GM23338 (cell line): ENCODE measurements around the gene CYP11A1. TPM values are rescaled to one million over a fixed set of nuclear protein-coding genes. Genes with fewer than 3 reads are reported as not detected.

Source experiments
- ATAC-seq: fragments of 200-7000 bp; cut with Tn5 transposase; 3 replicates; pipeline ENCODE4 v1.9.1; 2020
- DNase-seq: peaks from one replicate; pipeline ENCODE4 v3.0.0-alpha.2; 2015; ENCODE audit warnings: low spot score
- H2AFZ ChIP-seq: fragments of 200-600 bp; sonication (generic); 2 replicates; pipeline ENCODE4 v1.8.0; 2016; ENCODE audit warnings: antibody characterized with exemption, mild to moderate bottlenecking, moderate library complexity
- H3F3A ChIP-seq: fragments of 200-600 bp; sonication (generic); replicated peaks from 2 replicates; pipeline ENCODE4 v1.8.0; 2017; ENCODE audit warnings: antibody characterized with exemption, mixed run types, low read depth
- H3K27ac ChIP-seq: fragments of 200-600 bp; sonication (generic); 2 replicates; pipeline ENCODE4 v1.6.1; 2016; ENCODE audit warnings: low read depth
- H3K27me3 ChIP-seq: fragments of 200-600 bp; sonication (generic); 2 replicates; pipeline ENCODE4 v1.8.0; 2016; ENCODE audit warnings: mild to moderate bottlenecking, mixed run types, moderate library complexity; ENCODE audit not compliant: insufficient read depth
- H3K36me3 ChIP-seq: fragments of 200-600 bp; sonication (generic); 2 replicates; pipeline ENCODE4 v1.8.0; 2016; ENCODE audit warnings: mild to moderate bottlenecking; ENCODE audit not compliant: insufficient read depth
- H3K4me1 ChIP-seq: fragments of 200-600 bp; sonication (generic); 2 replicates; pipeline ENCODE4 v1.8.0; 2016; ENCODE audit warnings: mild to moderate bottlenecking, moderate library complexity; ENCODE audit not compliant: insufficient read depth
- H3K4me2 ChIP-seq: fragments of 200-600 bp; sonication (generic); 2 replicates; pipeline ENCODE4 v1.7.1; 2017; ENCODE audit warnings: mixed run types
- H3K4me3 ChIP-seq: fragments of 200-600 bp; sonication (generic); 2 replicates; pipeline ENCODE4 v1.6.1; 2016; ENCODE audit warnings: mixed run types
- H3K79me2 ChIP-seq: fragments of 200-600 bp; sonication (generic); replicated peaks from 2 replicates; pipeline ENCODE4 v1.8.0; 2017; ENCODE audit warnings: mild to moderate bottlenecking; ENCODE audit not compliant: insufficient read depth
- H3K9me2 ChIP-seq: fragments of 200-600 bp; sonication (generic); 2 replicates; pipeline ENCODE4 v1.8.0; 2017; ENCODE audit not compliant: insufficient read depth
- H4K20me1 ChIP-seq: fragments of 200-600 bp; sonication (generic); replicated peaks from 2 replicates; pipeline ENCODE4 v1.8.0; 2017; ENCODE audit warnings: mild to moderate bottlenecking; ENCODE audit not compliant: insufficient read depth
- H3K27ac Mint-ChIP-seq: 2 replicates; pipeline ENCODE4 v1.8.0; 2020; ENCODE audit warnings: inconsistent platforms, mild to moderate bottlenecking, moderate library complexity, mixed read lengths
- H3K27me3 Mint-ChIP-seq: 3 replicates; pipeline ENCODE4 v1.8.0; 2022; ENCODE audit warnings: low read depth, mild to moderate bottlenecking, moderate library complexity, mixed read lengths, inconsistent platforms; ENCODE audit not compliant: insufficient read depth, poor library complexity
- H3K36me3 Mint-ChIP-seq: 3 replicates; pipeline ENCODE4 v1.8.0; 2021; ENCODE audit warnings: low read depth, mild to moderate bottlenecking, inconsistent platforms, moderate library complexity, mixed read lengths
- H3K4me1 Mint-ChIP-seq: 3 replicates; pipeline ENCODE4 v1.8.0; 2020; ENCODE audit warnings: mild to moderate bottlenecking, inconsistent platforms, mixed read lengths
- H3K4me3 Mint-ChIP-seq: 3 replicates; pipeline ENCODE4 v1.8.0; 2021; ENCODE audit warnings: moderate library complexity, mild to moderate bottlenecking, inconsistent platforms, mixed read lengths
- H3K9me3 Mint-ChIP-seq: 3 replicates; pipeline ENCODE4 v1.8.0; 2020; ENCODE audit warnings: moderate library complexity, mild to moderate bottlenecking, inconsistent platforms, mixed read lengths
- EZH2 ChIP-seq: fragments of 200-600 bp; sonication (generic); IDR thresholded peaks from one replicate; pipeline ENCODE4 v1.8.0; 2017; ENCODE audit warnings: antibody characterized with exemption, mild to moderate bottlenecking, low read depth; ENCODE audit not compliant: unreplicated experiment
- EZH2phosphoT487 ChIP-seq: fragments of 200-600 bp; sonication (generic); IDR thresholded peaks from one replicate; pipeline ENCODE4 v1.8.1; 2018; ENCODE audit warnings: antibody characterized with exemption; ENCODE audit not compliant: unreplicated experiment
- JUNB ChIP-seq: IDR thresholded peaks from one replicate; pipeline ENCODE4 v1.6.1; 2016; ENCODE audit warnings: antibody characterized with exemption; ENCODE audit not compliant: unreplicated experiment
- NANOG ChIP-seq: IDR thresholded peaks from 2 replicates; pipeline ENCODE4 v1.6.1; 2016; ENCODE audit warnings: antibody characterized with exemption, borderline replicate concordance
- STAT1 ChIP-seq: IDR thresholded peaks from one replicate; pipeline ENCODE4 v1.6.1; 2016; ENCODE audit warnings: antibody characterized with exemption; ENCODE audit not compliant: unreplicated experiment
- ZNF114 ChIP-seq: fragments of 250-450 bp; sonication (Bioruptor Pico); IDR thresholded peaks from 2 replicates; pipeline ENCODE4 v1.5.0; 2020; ENCODE audit warnings: mild to moderate bottlenecking, moderate library complexity
- polyA plus RNA-seq: library from polyadenylated mRNA; unstranded; fragments of >200 nt; fragmentation: Nextera tagmentation; extraction: Ambion mirVana; gene quantifications from 2 replicates; pipeline ENCODE4 v1.2.1, GENCODE V29; 2016
- total RNA-seq: library from RNA; depleted of rRNA; stranded (reverse); fragments of >200 nt; shearing (Covaris generic); gene quantifications from 2 replicates; pipeline ENCODE4 v1.2.3, GENCODE V29; 2014
- TF ChIP-seq, protein P1 (sequence below), 2 experiments: fragments of 200-600 bp in 1 of 2; sonication (generic) in 1 of 2; conservative IDR thresholded peaks; 2 replicates each; pipeline versions ENCODE4 v1.5.1 to v1.6.1; 2016 to 2017; ENCODE audit warnings: antibody characterized with exemption in 2 of 2, low read depth in 2 of 2, mild to moderate bottlenecking in 2 of 2, moderate library complexity in 1 of 2
- TF ChIP-seq, protein P2 (sequence below): fragments of 250-450 bp; sonication (Bioruptor Pico); IDR thresholded peaks from 2 replicates; pipeline ENCODE4 v1.5.0; 2020; ENCODE audit warnings: mild to moderate bottlenecking, moderate library complexity

The CYP11A1 gene
- total and polyA plus RNA-seq, 2 experiments from 2014 or later, result 1.2 to 1.7 TPM

DNA sequence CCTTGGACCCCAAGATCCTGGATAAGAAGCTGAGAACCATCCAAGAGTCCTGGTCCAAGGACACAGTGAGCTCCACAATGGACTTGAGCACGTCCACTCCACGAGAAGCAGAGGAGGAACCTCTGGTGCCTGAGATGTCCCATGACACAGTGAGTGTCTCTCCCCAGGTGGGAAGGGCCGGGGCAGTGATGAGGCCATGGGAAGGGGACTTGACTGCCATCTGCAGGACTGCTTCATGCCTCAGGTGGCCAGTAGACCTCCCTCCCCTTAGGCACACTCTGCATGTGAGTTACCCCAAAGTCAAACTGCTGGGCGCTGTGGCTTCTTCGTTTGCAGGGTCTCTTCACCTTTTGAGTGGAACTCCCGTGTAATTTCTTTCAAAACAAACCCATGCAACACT, 71.6 kb downstream of the CYP11A1 start:
- Histone ChIP-seq H3K9me2 (no peaks in the 10 kb centered on the region), H2AFZ (no peak overlapping the region), H3K79me2 (no peaks in the 10 kb centered on the region), H3K27ac (no peak overlapping the region), H4K20me1 (no peaks in the 10 kb centered on the region), H3K36me3 (no peaks in the 10 kb centered on the region), H3K4me3 (no peak overlapping the region), H3F3A (no peaks in the 10 kb centered on the region; the same call in 1 of the 2 replicates), H3K4me2 (no peak overlapping the region), H3K27me3 (peaks cover 33% of the 10 kb centered on the region), H3K4me1 (peaks cover 22% of the 10 kb centered on the region)
- Mint-ChIP-seq H3K4me3 (no peak overlapping the region), H3K36me3 (no peaks in the 10 kb centered on the region; the same call in 2 of the 3 replicates), H3K4me1 (peaks cover 25% of the 10 kb centered on the region), H3K9me3 (no peaks in the 10 kb centered on the region), H3K27me3 (peaks cover 25% of the 10 kb centered on the region), H3K27ac (no peak overlapping the region)
- DNase-seq (no peak), ATAC-seq (no peak)
- TF ChIP-seq, protein P1, sequence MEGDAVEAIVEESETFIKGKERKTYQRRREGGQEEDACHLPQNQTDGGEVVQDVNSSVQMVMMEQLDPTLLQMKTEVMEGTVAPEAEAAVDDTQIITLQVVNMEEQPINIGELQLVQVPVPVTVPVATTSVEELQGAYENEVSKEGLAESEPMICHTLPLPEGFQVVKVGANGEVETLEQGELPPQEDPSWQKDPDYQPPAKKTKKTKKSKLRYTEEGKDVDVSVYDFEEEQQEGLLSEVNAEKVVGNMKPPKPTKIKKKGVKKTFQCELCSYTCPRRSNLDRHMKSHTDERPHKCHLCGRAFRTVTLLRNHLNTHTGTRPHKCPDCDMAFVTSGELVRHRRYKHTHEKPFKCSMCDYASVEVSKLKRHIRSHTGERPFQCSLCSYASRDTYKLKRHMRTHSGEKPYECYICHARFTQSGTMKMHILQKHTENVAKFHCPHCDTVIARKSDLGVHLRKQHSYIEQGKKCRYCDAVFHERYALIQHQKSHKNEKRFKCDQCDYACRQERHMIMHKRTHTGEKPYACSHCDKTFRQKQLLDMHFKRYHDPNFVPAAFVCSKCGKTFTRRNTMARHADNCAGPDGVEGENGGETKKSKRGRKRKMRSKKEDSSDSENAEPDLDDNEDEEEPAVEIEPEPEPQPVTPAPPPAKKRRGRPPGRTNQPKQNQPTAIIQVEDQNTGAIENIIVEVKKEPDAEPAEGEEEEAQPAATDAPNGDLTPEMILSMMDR (conservative IDR thresholded peaks at IDR 0.05; ENCODE audit: low read depth in 2 of 2), result peak in 1 of 2 experiments; percentile 65; a peak in 2 of 4 replicates
- no peak for TF ChIP-seq EZH2

DNA sequence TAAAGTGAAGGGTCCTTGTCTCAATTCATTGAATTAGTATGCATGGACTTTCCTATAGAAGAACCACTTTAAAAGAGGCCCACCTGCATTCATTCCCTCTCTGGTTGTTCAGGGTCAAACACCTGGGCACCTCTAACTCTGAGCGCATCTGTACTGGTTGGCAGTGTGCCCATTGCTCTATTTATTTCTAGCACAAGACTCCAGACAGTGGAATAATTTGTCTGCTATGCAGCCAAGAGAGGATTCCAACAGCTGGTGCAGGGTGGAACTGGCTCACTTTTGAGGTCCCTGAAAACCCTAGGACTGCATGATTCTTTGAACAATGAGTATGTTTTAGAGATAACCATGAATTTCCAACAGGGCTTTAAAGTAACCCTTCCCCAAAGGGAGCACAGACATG, 73.4 kb downstream of the CYP11A1 start:
- no peaks in the 10 kb centered on the region; the same call in 1 of the 2 replicates for H4K20me1 ChIP-seq
- no peaks in the 10 kb centered on the region for H3K79me2 ChIP-seq
- TF ChIP-seq, protein P2, sequence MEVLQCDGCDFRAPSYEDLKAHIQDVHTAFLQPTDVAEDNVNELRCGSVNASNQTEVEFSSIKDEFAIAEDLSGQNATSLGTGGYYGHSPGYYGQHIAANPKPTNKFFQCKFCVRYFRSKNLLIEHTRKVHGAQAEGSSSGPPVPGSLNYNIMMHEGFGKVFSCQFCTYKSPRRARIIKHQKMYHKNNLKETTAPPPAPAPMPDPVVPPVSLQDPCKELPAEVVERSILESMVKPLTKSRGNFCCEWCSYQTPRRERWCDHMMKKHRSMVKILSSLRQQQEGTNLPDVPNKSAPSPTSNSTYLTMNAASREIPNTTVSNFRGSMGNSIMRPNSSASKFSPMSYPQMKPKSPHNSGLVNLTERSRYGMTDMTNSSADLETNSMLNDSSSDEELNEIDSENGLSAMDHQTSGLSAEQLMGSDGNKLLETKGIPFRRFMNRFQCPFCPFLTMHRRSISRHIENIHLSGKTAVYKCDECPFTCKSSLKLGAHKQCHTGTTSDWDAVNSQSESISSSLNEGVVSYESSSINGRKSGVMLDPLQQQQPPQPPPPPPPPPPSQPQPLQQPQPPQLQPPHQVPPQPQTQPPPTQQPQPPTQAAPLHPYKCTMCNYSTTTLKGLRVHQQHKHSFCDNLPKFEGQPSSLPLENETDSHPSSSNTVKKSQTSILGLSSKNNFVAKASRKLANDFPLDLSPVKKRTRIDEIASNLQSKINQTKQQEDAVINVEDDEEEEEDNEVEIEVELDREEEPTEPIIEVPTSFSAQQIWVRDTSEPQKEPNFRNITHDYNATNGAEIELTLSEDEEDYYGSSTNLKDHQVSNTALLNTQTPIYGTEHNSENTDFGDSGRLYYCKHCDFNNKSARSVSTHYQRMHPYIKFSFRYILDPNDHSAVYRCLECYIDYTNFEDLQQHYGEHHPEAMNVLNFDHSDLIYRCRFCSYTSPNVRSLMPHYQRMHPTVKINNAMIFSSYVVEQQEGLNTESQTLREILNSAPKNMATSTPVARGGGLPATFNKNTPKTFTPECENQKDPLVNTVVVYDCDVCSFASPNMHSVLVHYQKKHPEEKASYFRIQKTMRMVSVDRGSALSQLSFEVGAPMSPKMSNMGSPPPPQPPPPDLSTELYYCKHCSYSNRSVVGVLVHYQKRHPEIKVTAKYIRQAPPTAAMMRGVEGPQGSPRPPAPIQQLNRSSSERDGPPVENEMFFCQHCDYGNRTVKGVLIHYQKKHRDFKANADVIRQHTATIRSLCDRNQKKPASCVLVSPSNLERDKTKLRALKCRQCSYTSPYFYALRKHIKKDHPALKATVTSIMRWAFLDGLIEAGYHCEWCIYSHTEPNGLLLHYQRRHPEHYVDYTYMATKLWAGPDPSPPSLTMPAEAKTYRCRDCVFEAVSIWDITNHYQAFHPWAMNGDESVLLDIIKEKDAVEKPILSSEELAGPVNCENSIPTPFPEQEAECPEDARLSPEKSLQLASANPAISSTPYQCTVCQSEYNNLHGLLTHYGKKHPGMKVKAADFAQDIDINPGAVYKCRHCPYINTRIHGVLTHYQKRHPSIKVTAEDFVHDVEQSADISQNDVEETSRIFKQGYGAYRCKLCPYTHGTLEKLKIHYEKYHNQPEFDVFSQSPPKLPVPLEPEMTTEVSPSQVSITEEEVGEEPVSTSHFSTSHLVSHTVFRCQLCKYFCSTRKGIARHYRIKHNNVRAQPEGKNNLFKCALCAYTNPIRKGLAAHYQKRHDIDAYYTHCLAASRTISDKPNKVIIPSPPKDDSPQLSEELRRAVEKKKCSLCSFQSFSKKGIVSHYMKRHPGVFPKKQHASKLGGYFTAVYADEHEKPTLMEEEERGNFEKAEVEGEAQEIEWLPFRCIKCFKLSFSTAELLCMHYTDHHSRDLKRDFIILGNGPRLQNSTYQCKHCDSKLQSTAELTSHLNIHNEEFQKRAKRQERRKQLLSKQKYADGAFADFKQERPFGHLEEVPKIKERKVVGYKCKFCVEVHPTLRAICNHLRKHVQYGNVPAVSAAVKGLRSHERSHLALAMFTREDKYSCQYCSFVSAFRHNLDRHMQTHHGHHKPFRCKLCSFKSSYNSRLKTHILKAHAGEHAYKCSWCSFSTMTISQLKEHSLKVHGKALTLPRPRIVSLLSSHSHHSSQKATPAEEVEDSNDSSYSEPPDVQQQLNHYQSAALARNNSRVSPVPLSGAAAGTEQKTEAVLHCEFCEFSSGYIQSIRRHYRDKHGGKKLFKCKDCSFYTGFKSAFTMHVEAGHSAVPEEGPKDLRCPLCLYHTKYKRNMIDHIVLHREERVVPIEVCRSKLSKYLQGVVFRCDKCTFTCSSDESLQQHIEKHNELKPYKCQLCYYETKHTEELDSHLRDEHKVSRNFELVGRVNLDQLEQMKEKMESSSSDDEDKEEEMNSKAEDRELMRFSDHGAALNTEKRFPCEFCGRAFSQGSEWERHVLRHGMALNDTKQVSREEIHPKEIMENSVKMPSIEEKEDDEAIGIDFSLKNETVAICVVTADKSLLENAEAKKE (CRISPR knock-in tag), result no peak
- TF ChIP-seq EZH2 (no peak), JUNB (no peak), STAT1 (no peak), EZH2phosphoT487 (no peak), NANOG (no peak), ZNF114 (no peak)
- no peak overlapping the region for H3K27ac ChIP-seq
- H3K4me2 ChIP-seq, result no peak overlapping the region
- H3K9me3 Mint-ChIP-seq, result no peaks in the 10 kb centered on the region
- no peaks in the 10 kb centered on the region for H3K36me3 Mint-ChIP-seq
- peaks cover 21% of the 10 kb centered on the region for H3K27me3 Mint-ChIP-seq
- ATAC-seq, result no peak
- peaks cover 15% of the 10 kb centered on the region for H3K4me1 ChIP-seq
- H3K4me3 Mint-ChIP-seq, result no peak overlapping the region
- no peak overlapping the region for H3K4me3 ChIP-seq
- H3K9me2 ChIP-seq, result no peaks in the 10 kb centered on the region
- H3F3A ChIP-seq, result no peaks in the 10 kb centered on the region; the same call in 1 of the 2 replicates
- no peak for DNase-seq
- H3K27ac Mint-ChIP-seq, result no peak overlapping the region
- H3K27me3 ChIP-seq, result peaks cover 31% of the 10 kb centered on the region
- no peaks in the 10 kb centered on the region for H3K36me3 ChIP-seq
- H2AFZ ChIP-seq, result no peak overlapping the region
- peaks cover 17% of the 10 kb centered on the region for H3K4me1 Mint-ChIP-seq
